M059J (cell line): ENCODE results near the gene DGCR6L. TPM values are rescaled to one million over a fixed set of nuclear protein-coding genes. Genes with fewer than 3 reads are reported as not detected.
"Not testable (repeated sequence)": the region's sequence is repeated elsewhere in the genome, so short reads cannot be mapped to it uniquely, and the experiment has no call there.

ENCODE experiments used
- DNase-seq: peaks from one replicate; pipeline ENCODE4 v3.0.0-alpha.2; 2012; ENCODE audit warnings: low read depth
- total RNA-seq: library from RNA; depleted of rRNA; stranded (reverse); fragments of >200 nt; shearing (Covaris generic); gene quantifications from 2 replicates; pipeline ENCODE4 v1.2.3, GENCODE V29; 2014; rRNA removed

DGCR6L gene
- total RNA-seq, result 52.1 and 52.2 TPM in 2 replicates

- DNase-seq, result peak; percentile 86
These were observed at the start of gene DGCR6L for GRCh38 chr22:20319745-20320658. Gene DGCR6L (minus strand): TSS chr22:20320060. CDS start chr22:20319988, 72 bp downstream.

GRCh38 chr22:20368875-20369274 lies 49.0 kb upstream of the DGCR6L start:
- not testable (repeated sequence) for DNase-seq

GRCh38 chr22:20366841-20367240 lies 47.0 kb upstream of the DGCR6L start:
- DNase-seq, result not testable (repeated sequence)

- DNase-seq, result peak; percentile 10
These were observed 44.7 kb upstream of the DGCR6L start for GRCh38 chr22:20364335-20365260.

GRCh38 chr22:20362403-20362802 lies 42.5 kb upstream of the DGCR6L start:
- DNase-seq, result not testable (repeated sequence)

- not testable (repeated sequence) for DNase-seq
These were observed 41.9 kb upstream of the DGCR6L start for GRCh38 chr22:20361752-20362229.

- not testable (repeated sequence) for DNase-seq
These were observed 41.2 kb upstream of the DGCR6L start for GRCh38 chr22:20360866-20361751.

- not testable (repeated sequence) for DNase-seq
These were observed 40.4 kb upstream of the DGCR6L start for GRCh38 chr22:20360261-20360660.

GRCh38 chr22:20358503-20359239 lies 38.8 kb upstream of the DGCR6L start:
- not testable (repeated sequence) for DNase-seq

- not testable (repeated sequence) for DNase-seq
These were observed 38.1 kb upstream of the DGCR6L start for GRCh38 chr22:20357967-20358366.

- DNase-seq, result not testable (repeated sequence)
These were observed 37.0 kb upstream of the DGCR6L start for GRCh38 chr22:20356906-20357305.

- not testable (repeated sequence) for DNase-seq
These were observed 36.2 kb upstream of the DGCR6L start for GRCh38 chr22:20355939-20356636.

- DNase-seq, result no peak
These were observed 34.5 kb upstream of the DGCR6L start for GRCh38 chr22:20354238-20354975.

GRCh38 chr22:20352536-20352935 lies 32.7 kb upstream of the DGCR6L start:
- peak; percentile 22 for DNase-seq

GRCh38 chr22:20346553-20346952 lies 26.7 kb upstream of the DGCR6L start:
- not testable (repeated sequence) for DNase-seq

- not testable (repeated sequence) for DNase-seq
These were observed 18.4 kb upstream of the DGCR6L start for GRCh38 chr22:20338291-20338690.

GRCh38 chr22:20337807-20338206 lies 17.9 kb upstream of the DGCR6L start:
- not testable (repeated sequence) for DNase-seq

GRCh38 chr22:20336561-20336960 lies 16.7 kb upstream of the DGCR6L start:
- not testable (repeated sequence) for DNase-seq

GRCh38 chr22:20328569-20328930 lies 8.7 kb upstream of the DGCR6L start:
- peak; percentile 67 for DNase-seq
